Measurements from ENCODE around the gene GPR161. TPM values are rescaled to one million over a fixed set of nuclear protein-coding genes. Genes with fewer than 3 reads are reported as not detected.

GPR161 gene
- total RNA-seq, 2 donors from 2014 or later: 10.3 to 11.6 TPM

DNA sequence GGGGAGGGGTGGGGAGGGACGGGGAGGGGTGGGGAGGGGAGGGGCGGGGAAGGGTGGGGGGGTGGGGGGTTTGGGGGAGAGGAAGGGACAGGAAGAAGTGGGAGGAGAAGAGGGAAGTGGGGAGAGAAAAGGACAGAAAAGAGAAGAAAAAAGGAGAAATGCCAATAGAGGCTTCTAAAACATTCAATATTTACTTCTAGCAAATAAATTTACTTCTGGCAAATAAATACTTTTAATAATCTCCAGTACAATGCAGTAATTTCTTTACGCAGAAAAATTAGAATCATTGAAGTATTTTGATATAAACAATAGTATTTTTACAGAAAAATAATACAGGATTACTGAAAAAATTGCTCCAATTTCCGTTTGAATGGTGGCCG is 9.4 kb upstream of the GPR161 start:
- Histone ChIP-seq H3K9me3 (no peaks in the 10 kb centered on the region), H3K4me1 (ENCODE audit: control insufficient read depth in 1 of 2, low read depth in 2 of 2) (peaks cover 5 to 6% of the 10 kb centered on the region in 2 donors), H3K27me3 (replicated peaks; ENCODE audit: insufficient read depth) (no peaks in the 10 kb centered on the region), H3K27ac (no peak overlapping the region), H3K4me3 (no peak overlapping the region), H3K36me3 (no peaks in the 10 kb centered on the region)
- DNase-seq (ENCODE audit: low spot score) (no peak), ATAC-seq (ENCODE audit: insufficient number of reproducible peaks, low FRiP score, low read depth) (no peak)
- TF ChIP-seq, protein P1, sequence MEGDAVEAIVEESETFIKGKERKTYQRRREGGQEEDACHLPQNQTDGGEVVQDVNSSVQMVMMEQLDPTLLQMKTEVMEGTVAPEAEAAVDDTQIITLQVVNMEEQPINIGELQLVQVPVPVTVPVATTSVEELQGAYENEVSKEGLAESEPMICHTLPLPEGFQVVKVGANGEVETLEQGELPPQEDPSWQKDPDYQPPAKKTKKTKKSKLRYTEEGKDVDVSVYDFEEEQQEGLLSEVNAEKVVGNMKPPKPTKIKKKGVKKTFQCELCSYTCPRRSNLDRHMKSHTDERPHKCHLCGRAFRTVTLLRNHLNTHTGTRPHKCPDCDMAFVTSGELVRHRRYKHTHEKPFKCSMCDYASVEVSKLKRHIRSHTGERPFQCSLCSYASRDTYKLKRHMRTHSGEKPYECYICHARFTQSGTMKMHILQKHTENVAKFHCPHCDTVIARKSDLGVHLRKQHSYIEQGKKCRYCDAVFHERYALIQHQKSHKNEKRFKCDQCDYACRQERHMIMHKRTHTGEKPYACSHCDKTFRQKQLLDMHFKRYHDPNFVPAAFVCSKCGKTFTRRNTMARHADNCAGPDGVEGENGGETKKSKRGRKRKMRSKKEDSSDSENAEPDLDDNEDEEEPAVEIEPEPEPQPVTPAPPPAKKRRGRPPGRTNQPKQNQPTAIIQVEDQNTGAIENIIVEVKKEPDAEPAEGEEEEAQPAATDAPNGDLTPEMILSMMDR (IDR thresholded peaks at IDR 0.05): no peak

DNA sequence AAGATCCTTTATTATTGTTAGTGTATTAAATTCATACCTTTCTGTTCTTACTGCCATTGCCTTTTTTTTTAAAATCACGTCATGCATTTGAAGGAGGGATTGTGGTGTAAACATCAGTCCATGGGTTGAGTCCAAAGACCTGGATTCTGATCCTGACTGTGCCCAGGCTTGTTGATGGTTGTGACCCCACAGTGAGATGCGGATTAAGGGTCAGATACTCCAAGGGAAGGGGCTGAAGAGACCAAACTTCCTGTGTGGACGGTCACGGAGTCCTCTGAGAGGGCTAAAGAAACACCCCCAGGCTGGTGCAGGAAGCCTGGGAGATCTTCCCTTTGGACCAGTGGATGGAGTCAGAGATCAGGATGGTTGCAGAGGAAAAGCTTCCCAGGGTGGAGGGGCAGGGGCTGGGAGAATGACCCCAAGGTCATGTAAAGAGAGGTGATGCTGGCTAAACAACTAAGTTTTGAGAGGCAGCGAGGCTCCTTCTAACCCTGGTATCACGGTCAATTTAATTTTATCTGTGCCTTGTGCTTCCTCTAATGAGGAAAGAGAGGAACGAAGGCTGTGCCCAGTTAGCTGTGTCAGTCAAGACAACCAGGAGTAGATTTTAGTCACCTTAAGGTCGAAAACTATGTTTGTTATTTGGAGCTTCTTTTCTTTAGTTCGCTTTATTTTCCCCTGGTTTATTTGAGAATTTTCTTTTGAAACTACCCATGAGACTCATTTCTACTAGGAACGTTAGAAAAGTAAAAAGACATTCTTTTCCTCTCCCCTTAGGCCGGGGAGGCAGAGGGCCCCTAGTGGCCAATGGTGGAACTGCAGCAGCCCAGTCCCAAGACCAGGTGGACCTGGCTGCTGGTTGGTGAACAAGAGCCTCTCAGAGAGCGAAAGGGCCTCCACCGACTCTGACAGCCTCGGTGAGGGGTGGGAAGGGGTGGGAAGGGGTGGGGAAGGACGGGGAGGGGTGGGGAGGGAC is 8.7 kb upstream of the GPR161 start:
- H3K27ac ChIP-seq: peak overlapping the region in 1 of 2 donors; percentile 30
- no peaks in the 10 kb centered on the region for H3K27me3 ChIP-seq (replicated peaks; ENCODE audit: insufficient read depth)

DNA sequence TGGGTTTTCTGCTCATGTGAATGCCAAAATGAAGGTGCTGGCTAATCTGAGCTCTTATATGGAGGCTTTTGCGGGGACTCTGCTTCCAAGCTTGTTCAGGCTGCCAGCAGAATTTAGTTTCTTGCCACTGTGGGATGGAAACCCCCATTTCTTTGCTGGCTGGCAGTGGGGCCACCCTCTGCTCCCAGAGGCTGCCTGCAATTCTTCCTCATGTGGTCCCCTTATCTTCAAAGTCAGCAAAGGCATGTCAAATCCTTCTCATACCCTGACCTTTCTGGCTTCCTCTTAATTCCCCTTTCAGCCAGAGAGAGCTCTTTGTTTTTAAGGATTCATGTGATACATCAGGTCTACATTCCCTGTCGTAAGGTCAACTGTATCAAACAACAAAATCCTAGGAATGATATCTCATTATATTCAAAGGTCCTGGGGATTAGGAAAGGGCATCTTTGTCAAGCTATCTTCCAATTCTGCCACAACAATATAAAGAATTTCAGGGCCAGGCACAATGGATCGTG is 5.2 kb upstream of the GPR161 start:
- Histone ChIP-seq H3K27me3 (replicated peaks; ENCODE audit: insufficient read depth) (no peaks in the 10 kb centered on the region), H3K4me1 (ENCODE audit: control insufficient read depth in 1 of 2, low read depth in 2 of 2) (peaks cover 3 to 8% of the 10 kb centered on the region in 2 donors), H3K9me3 (no peaks in the 10 kb centered on the region), H3K4me3 (no peak overlapping the region), H3K36me3 (no peaks in the 10 kb centered on the region), H3K27ac (no peak overlapping the region)
- no peak for ATAC-seq (ENCODE audit: insufficient number of reproducible peaks, low FRiP score, low read depth)
- TF ChIP-seq, protein P1 (IDR thresholded peaks at IDR 0.05): no peak
- DNase-seq (ENCODE audit: low spot score): no peak

More for the DNA sequence above, 8.7 kb upstream of the GPR161 start:
- peaks cover 5 to 6% of the 10 kb centered on the region in 2 donors for H3K4me1 ChIP-seq (ENCODE audit: control insufficient read depth in 1 of 2, low read depth in 2 of 2)
- DNase-seq (ENCODE audit: low spot score) (peak; percentile 47), ATAC-seq (ENCODE audit: insufficient number of reproducible peaks, low FRiP score, low read depth) (no peak)
- H3K4me3 ChIP-seq: peak overlapping the region; percentile 58
- no peaks in the 10 kb centered on the region for H3K36me3 ChIP-seq
- TF ChIP-seq, protein P1 (IDR thresholded peaks at IDR 0.05): peak; percentile 98
- no peaks in the 10 kb centered on the region for H3K9me3 ChIP-seq

DNA sequence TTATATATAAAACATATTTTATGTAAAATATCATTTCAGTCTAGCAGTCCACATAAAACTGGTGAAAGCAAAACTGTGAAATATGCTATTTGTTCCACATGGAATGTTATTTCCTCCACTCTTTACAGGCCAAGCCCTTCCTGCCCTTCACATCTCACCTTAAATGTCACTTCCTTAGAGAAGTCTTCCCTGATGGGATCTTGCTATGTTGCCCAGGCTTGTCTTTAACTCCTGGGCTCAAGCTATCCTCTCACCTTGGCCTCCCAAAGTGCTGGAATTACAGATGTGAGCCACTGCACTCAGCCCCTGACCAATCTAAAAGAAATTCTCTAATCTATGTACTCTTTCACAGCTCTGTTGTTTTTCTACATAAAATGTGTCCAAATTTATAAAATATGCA is 2.3 kb upstream of the GPR161 start:
- H3K27me3 ChIP-seq (replicated peaks; ENCODE audit: insufficient read depth): no peaks in the 10 kb centered on the region
- H3K4me3 ChIP-seq: no peak overlapping the region
- ATAC-seq (ENCODE audit: insufficient number of reproducible peaks, low FRiP score, low read depth) (no peak), DNase-seq (ENCODE audit: low spot score) (no peak)
- H3K27ac ChIP-seq: no peak overlapping the region
- H3K9me3 ChIP-seq: no peaks in the 10 kb centered on the region
- TF ChIP-seq, protein P1 (IDR thresholded peaks at IDR 0.05): no peak
- H3K36me3 ChIP-seq: no peaks in the 10 kb centered on the region
- H3K4me1 ChIP-seq (ENCODE audit: control insufficient read depth in 1 of 2, low read depth in 2 of 2): peaks cover 3 to 26% of the 10 kb centered on the region in 2 donors

DNA sequence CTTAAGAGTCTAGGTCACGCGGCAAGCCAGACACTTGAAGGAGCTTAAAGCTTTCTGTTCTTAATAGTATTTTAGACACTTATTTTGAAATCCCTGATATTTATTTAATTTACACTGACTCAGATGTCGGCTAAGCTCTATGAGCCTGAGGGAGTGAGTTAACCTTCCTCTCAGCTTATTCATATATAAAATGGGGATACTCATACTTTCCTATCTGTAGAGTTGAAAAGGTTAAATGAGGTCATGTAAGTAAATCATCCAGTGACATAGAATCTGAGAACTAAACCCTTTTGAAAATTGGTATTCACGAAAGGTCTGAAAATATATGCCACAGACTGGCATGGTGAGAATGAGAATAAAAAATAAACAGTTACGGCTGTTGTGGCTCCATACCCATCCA is 1.4 kb upstream of the GPR161 start:
- ATAC-seq (ENCODE audit: insufficient number of reproducible peaks, low FRiP score, low read depth) (no peak), DNase-seq (ENCODE audit: low spot score) (no peak)
- TF ChIP-seq, protein P1 (IDR thresholded peaks at IDR 0.05): no peak
- no peaks in the 10 kb centered on the region for H3K27me3 ChIP-seq (replicated peaks; ENCODE audit: insufficient read depth)
- no peak overlapping the region for H3K4me3 ChIP-seq
- no peaks in the 10 kb centered on the region for H3K36me3 ChIP-seq
- H3K9me3 ChIP-seq: no peaks in the 10 kb centered on the region
- peaks cover 3 to 26% of the 10 kb centered on the region in 2 donors for H3K4me1 ChIP-seq (ENCODE audit: control insufficient read depth in 1 of 2, low read depth in 2 of 2)
- peak overlapping the region in 1 of 2 donors; percentile 85 for H3K27ac ChIP-seq
